ENCODE results near the gene CMTM6. TPM values are rescaled to one million over a fixed set of nuclear protein-coding genes. Genes with fewer than 3 reads are reported as not detected.
"Not testable (repeated sequence)": the region's sequence is repeated elsewhere in the genome, so short reads cannot be mapped to it uniquely, and the experiment has no call there.

CMTM6 gene
- total and polyA plus RNA-seq, 7 experiments from 2014 or later = 24.1 to 61.1 (median 38.1) TPM

- POLR2A ChIA-PET = interaction anchor here (0.6 to 2.9 kb wide), 14 partner anchors 10 to 179 kb away, joined by 3 to 12 read pairs (median 5); partner anchors contain the start of gene CMTM7
- CTCF ChIA-PET = interaction anchor here (0.6 to 6.3 kb wide), 31 partner anchors 7 to 290 kb away, joined by 3 to 89 read pairs (median 6); partner anchors contain the start of gene CMTM7
- ATAC-seq = peak; percentile 94
These were observed 35.1 kb downstream of the CMTM6 start for GRCh38 chr3:32467333-32468070.

GRCh38 chr3:32466808-32467207, 35.8 kb downstream of the CMTM6 start:
- H3K4me1 Mint-ChIP-seq = peaks cover 19 to 61% (median 49%) of the 10 kb centered on the region in 7 donors
- peaks cover 0 to 12% (median 4%) of the 10 kb centered on the region in 5 donors for H3K36me3 Mint-ChIP-seq
- H3K4me1 ChIP-seq (ENCODE audit: control insufficient read depth in 2 of 2, insufficient read depth in 2 of 2, low read length in 2 of 2) = peaks cover 14 to 30% of the 10 kb centered on the region in 2 donors
- H3K27ac Mint-ChIP-seq = peak overlapping the region in 5 of 9 donors; percentile 10 to 91 (median 89)
- H3K9me3 Mint-ChIP-seq; H3K4me3 ChIP-seq (ENCODE audit: low read length); H3K9me3 ChIP-seq (ENCODE audit: control insufficient read depth in 2 of 3, low read length in 3 of 3); DNase-seq; H3K27ac ChIP-seq (ENCODE audit: low read depth, low read length); H3K27me3 ChIP-seq (ENCODE audit: control insufficient read depth in 2 of 2, insufficient read depth in 2 of 2, low read length in 2 of 2); H3K36me3 ChIP-seq (ENCODE audit: control insufficient read depth in 2 of 3, insufficient read depth in 3 of 3, low read length in 3 of 3); H3K27me3 Mint-ChIP-seq; ATAC-seq: not testable (repeated sequence)
- ChIA-PET POLR2A (interaction anchor here (1.2 to 2.9 kb wide), 6 partner anchors 34 to 95 kb away, joined by 4 to 12 read pairs (median 8); partner anchors contain the start of gene CMTM7), CTCF (interaction anchor here (1.2 to 6.3 kb wide), 12 partner anchors 11 to 289 kb away, joined by 3 to 89 read pairs (median 10); no protein-coding TSS in a partner anchor)
- intact Hi-C loops (cut with micrococcal nuclease) = loop anchor here (1.0 kb wide), 3 partner anchors 66 to 171 kb away; no protein-coding TSS in a partner anchor
- peak overlapping the region; percentile 29 to 68 (median 46) for H3K4me3 Mint-ChIP-seq

More at GRCh38 chr3:32467333-32468070, 35.1 kb downstream of the CMTM6 start:
- Histone ChIP-seq H3K9me3 (ENCODE audit: control insufficient read depth in 2 of 3, low read length in 3 of 3) (no peaks in the 10 kb centered on the region), H3K36me3 (ENCODE audit: control insufficient read depth in 2 of 3, insufficient read depth in 3 of 3, low read length in 3 of 3) (peaks cover 0 to 4% (median 0%) of the 10 kb centered on the region in 3 experiments), H3K27me3 (ENCODE audit: control insufficient read depth in 2 of 2, insufficient read depth in 2 of 2, low read length in 2 of 2) (no peaks in the 10 kb centered on the region), H3K4me3 (ENCODE audit: low read length) (peak overlapping the region; percentile 66), H3K4me1 (ENCODE audit: control insufficient read depth in 2 of 2, insufficient read depth in 2 of 2, low read length in 2 of 2) (peaks cover 14 to 25% of the 10 kb centered on the region in 2 donors), H3K27ac (ENCODE audit: low read depth, low read length) (peak overlapping the region; percentile 81)
- Mint-ChIP-seq H3K4me1 (peaks cover 19 to 62% (median 49%) of the 10 kb centered on the region in 7 donors), H3K4me3 (peak overlapping the region; percentile 39 to 81 (median 68)), H3K36me3 (peaks cover 0 to 15% (median 5%) of the 10 kb centered on the region in 5 donors), H3K9me3 (peaks cover 0 to 2% (median 0%) of the 10 kb centered on the region in 11 donors), H3K27me3 (no peaks in the 10 kb centered on the region), H3K27ac (peak overlapping the region in 7 of 9 donors; percentile 25 to 93 (median 85))
- peak; percentile 59 to 89 (median 78) for DNase-seq
- intact Hi-C loops (cut with micrococcal nuclease) = loop anchor here (1.0 to 2.0 kb wide), 12 partner anchors 7 to 291 kb away; partner anchors contain the start of genes CMTM6 (in 1 of the 2) and CMTM7 (in 1 of the 2)

GRCh38 chr3:32464726-32465125, 37.9 kb downstream of the CMTM6 start:
- peak overlapping the region in 3 of 9 donors; percentile 60 to 91 (median 72) for H3K27ac Mint-ChIP-seq
- peaks cover 35 to 37% of the 10 kb centered on the region in 2 donors for H3K4me1 ChIP-seq (ENCODE audit: control insufficient read depth in 2 of 2, insufficient read depth in 2 of 2, low read length in 2 of 2)

GRCh38 chr3:32463415-32463814, 39.2 kb downstream of the CMTM6 start:
- H3K36me3 Mint-ChIP-seq; H3K36me3 ChIP-seq (ENCODE audit: control insufficient read depth in 2 of 3, insufficient read depth in 3 of 3, low read length in 3 of 3); DNase-seq; H3K27me3 ChIP-seq (ENCODE audit: control insufficient read depth in 2 of 2, insufficient read depth in 2 of 2, low read length in 2 of 2); ATAC-seq; H3K9me3 ChIP-seq (ENCODE audit: control insufficient read depth in 2 of 3, low read length in 3 of 3); H3K4me3 ChIP-seq (ENCODE audit: low read length); H3K27ac Mint-ChIP-seq; H3K9me3 Mint-ChIP-seq; H3K27me3 Mint-ChIP-seq; intact Hi-C loops (cut with micrococcal nuclease); H3K4me3 Mint-ChIP-seq: not testable (repeated sequence)
- ChIA-PET CTCF (interaction anchor here (1.4 to 2.8 kb wide), 2 partner anchors 43 to 92 kb away, joined by 4 to 8 read pairs; no protein-coding TSS in a partner anchor), POLR2A (interaction anchor here (1.5 to 10.9 kb wide), 3 partner anchors 30 to 92 kb away, joined by 6 to 304 read pairs (median 30); no protein-coding TSS in a partner anchor)
- peak overlapping the region; percentile 97 for H3K27ac ChIP-seq (ENCODE audit: low read depth, low read length)
- H3K4me1 ChIP-seq (ENCODE audit: control insufficient read depth in 2 of 2, insufficient read depth in 2 of 2, low read length in 2 of 2) = peaks cover 48 to 50% of the 10 kb centered on the region in 2 donors
- peaks cover 9 to 35% (median 26%) of the 10 kb centered on the region in 7 donors for H3K4me1 Mint-ChIP-seq

More at GRCh38 chr3:32464726-32465125, 37.9 kb downstream of the CMTM6 start:
- H3K27me3 Mint-ChIP-seq; H3K9me3 ChIP-seq (ENCODE audit: control insufficient read depth in 2 of 3, low read length in 3 of 3); ATAC-seq; H3K36me3 Mint-ChIP-seq; intact Hi-C loops (cut with micrococcal nuclease); H3K4me3 ChIP-seq (ENCODE audit: low read length); DNase-seq; CTCF ChIA-PET; H3K27me3 ChIP-seq (ENCODE audit: control insufficient read depth in 2 of 2, insufficient read depth in 2 of 2, low read length in 2 of 2); H3K36me3 ChIP-seq (ENCODE audit: control insufficient read depth in 2 of 3, insufficient read depth in 3 of 3, low read length in 3 of 3); H3K9me3 Mint-ChIP-seq; H3K27ac ChIP-seq (ENCODE audit: low read depth, low read length): not testable (repeated sequence)
- POLR2A ChIA-PET = interaction anchor here (1.1 to 1.4 kb wide), 3 partner anchors 9 to 69 kb away, joined by 3 to 6 read pairs (median 4); no protein-coding TSS in a partner anchor
- H3K4me1 Mint-ChIP-seq = peaks cover 20 to 44% (median 36%) of the 10 kb centered on the region in 7 donors
- H3K4me3 Mint-ChIP-seq = peak overlapping the region in 2 of 10 donors; percentile 7 to 26

GRCh38 chr3:32462191-32462986, 40.3 kb downstream of the CMTM6 start:
- peaks cover 52 to 56% of the 10 kb centered on the region in 2 donors for H3K4me1 ChIP-seq (ENCODE audit: control insufficient read depth in 2 of 2, insufficient read depth in 2 of 2, low read length in 2 of 2)
- intact Hi-C loops (cut with micrococcal nuclease); ATAC-seq; H3K9me3 Mint-ChIP-seq; H3K36me3 Mint-ChIP-seq; H3K27ac Mint-ChIP-seq; H3K27me3 Mint-ChIP-seq; H3K4me3 Mint-ChIP-seq; H3K9me3 ChIP-seq (ENCODE audit: control insufficient read depth in 2 of 3, low read length in 3 of 3); H3K36me3 ChIP-seq (ENCODE audit: control insufficient read depth in 2 of 3, insufficient read depth in 3 of 3, low read length in 3 of 3); H3K27me3 ChIP-seq (ENCODE audit: control insufficient read depth in 2 of 2, insufficient read depth in 2 of 2, low read length in 2 of 2): not testable (repeated sequence)
- ChIA-PET POLR2A (interaction anchor here (0.6 to 10.9 kb wide), 7 partner anchors 20 to 91 kb away, joined by 3 to 304 read pairs (median 3); no protein-coding TSS in a partner anchor), CTCF (interaction anchor here (0.7 to 2.8 kb wide), 6 partner anchors 29 to 91 kb away, joined by 4 to 14 read pairs (median 6); no protein-coding TSS in a partner anchor)
- DNase-seq = peak in 7 of 9 donors; percentile 30 to 53 (median 46)
- peak overlapping the region; percentile 35 for H3K4me3 ChIP-seq (ENCODE audit: low read length)
- peaks cover 11 to 39% (median 31%) of the 10 kb centered on the region in 7 donors for H3K4me1 Mint-ChIP-seq
- peak overlapping the region; percentile 97 for H3K27ac ChIP-seq (ENCODE audit: low read depth, low read length)

Data from naive thymus-derived CD4-positive, alpha-beta T cell (primary cell).